SK-N-DZ (cell line): Measurements from ENCODE around the gene AADACL4. TPM values are rescaled to one million over a fixed set of nuclear protein-coding genes. Genes with fewer than 3 reads are reported as not detected.

ENCODE experiments used
- DNase-seq: peaks from one replicate; pipeline ENCODE4 v3.0.0-alpha.2; 2015; ENCODE audit warnings: low spot score
- polyA plus RNA-seq, 2 experiments: library from polyadenylated mRNA; depleted of rRNA; stranded (reverse); fragments of >200 nt; gene quantifications; 2 replicates each; pipeline ENCODE4 v1.2.3, GENCODE V29; 2014

Gene AADACL4
- polyA plus RNA-seq (2014; cell fraction: cytosol; rRNA removed), result not detected in 2 replicates
- not detected in 2 replicates for polyA plus RNA-seq (2014; cell fraction: nucleus; rRNA removed)

DNA sequence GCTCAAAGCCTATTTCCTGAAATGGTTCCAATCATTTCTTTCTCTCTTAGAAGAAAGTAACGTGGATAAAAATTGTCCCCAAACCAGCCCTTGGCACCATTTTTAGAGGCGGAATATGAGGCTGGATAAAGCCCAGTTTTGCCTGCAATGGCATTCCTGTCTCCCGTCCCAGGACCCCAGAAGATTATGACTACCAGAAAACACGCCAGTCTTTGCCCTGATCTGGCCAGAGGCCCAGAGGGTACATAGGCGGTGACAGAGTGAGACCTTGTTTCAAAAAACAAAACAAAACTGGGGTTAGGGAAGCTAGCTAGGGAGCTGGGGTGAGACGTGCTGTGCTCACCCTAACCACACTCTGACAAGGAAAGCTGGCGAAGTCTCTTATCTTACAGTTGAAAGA lies at the start of gene AADACL4:
Gene AADACL4 (plus strand): TSS at position 301 of the 400 bp plus-strand sequence. CDS start 462 bp downstream, outside the sequence.
- no peak for DNase-seq

DNA sequence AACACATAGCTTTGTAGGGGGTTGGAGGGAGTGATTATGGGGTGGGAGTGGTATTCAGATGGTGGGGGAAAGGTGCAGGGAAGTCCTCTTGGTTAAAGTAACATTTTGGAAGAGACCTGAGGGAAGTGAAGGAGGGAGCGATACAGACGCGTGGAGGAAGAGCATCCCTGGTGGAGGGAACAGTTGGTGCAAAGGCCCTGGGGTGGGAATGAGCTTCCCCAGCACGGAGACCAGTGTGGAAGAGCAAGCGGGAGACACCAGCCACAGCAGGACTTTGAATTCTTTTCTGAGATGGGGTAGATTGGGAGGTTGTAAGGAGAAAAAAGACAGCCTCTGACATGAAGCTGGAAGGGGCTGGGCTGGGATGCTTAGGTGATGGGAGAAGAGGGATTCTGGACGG lies 49.4 kb upstream of the AADACL4 start:
- no peak for DNase-seq

DNA sequence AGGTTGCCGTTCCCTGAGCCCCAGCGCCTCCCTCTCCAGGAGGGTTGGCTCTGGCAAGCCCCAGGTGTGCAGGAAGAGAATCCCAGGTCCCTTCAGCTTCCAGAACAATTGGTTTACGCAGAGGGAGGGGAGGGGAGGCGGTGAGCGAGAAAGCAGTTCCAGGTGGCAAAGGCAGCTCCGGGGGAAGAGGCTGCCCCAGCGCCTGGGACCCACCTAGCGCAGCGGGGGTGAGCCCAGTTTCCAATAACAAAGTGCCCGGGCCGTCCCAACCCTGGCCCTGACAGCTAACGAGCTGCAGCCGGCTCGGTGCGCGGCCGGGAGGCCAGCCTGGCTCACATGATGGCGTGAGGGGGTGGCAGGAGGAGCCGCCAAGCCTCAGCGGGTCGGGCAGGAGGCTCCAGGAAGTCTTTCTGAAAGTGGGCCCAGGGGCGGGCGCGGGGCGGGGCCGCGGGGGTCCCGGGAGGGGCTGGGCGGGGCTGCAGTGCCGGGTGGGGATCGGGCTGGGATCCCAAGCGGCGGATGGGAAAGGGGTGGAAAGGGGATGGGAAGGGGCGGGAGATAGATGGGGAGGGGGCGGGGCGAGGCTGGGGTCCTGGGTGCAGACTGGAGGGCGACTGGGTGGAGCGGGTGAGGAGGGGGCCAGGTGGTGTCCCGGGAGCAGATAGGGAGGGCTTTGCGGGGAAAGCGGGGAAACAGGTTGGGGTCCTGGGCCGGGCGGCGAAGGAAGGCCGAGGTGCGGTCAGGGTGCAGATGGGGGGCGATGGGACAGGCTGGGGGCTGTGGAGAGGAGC lies 48.7 kb upstream of the AADACL4 start:
- DNase-seq, result no peak

DNA sequence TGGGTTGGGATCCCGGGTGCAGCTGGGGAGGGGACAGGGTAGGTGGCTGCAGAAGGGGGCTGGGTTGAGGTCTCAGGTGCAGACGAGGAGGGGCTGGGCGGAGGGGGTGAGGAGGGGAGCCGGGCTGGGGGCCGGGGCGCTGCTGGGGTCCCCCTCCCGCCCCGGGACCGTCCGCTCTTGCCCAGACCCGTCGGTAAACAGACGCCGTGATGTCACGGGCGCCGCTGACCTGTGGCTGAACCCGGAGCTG lies 48.2 kb upstream of the AADACL4 start:
- DNase-seq, result no peak

DNA sequence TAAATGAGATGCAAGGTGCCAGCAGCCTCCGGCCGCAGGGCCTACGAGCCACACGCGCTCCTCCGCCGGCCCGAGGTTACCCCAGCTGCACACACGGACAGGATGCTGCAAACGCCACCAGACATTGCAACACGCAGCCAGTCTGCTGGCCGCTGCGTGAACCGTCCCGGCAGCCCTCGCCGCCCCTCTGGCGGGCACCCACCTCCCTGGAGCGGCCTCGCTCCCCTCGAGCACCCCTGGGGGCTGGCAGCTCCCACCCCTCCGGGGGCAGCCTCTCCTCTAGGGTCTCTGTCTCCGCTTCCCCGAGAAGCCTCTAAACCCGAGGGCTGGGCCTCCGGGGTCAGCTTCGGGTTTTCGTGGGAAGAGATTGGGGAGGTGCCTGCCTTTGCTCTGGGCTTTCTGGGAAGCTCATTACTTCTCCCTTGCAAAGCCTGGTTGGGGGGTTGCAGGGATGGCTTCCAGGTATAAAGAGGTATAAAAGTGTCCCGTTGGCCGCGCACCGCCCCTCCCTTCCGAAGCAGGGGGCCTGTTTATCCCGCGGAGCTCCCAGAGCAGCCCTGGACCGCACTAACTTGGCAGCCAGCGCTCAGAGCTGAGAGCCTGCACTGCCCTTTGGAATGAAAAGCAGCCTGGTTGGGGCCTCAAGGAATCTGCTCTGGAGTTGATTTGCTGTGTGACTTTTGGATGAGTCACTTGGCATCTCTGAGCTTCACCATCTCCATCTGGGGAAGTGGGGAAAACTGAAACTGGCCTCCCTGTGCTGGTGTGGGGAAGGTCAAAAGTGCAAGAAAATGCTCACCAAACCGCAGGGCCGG lies 47.7 kb upstream of the AADACL4 start:
- peak; percentile 38 for DNase-seq

DNA sequence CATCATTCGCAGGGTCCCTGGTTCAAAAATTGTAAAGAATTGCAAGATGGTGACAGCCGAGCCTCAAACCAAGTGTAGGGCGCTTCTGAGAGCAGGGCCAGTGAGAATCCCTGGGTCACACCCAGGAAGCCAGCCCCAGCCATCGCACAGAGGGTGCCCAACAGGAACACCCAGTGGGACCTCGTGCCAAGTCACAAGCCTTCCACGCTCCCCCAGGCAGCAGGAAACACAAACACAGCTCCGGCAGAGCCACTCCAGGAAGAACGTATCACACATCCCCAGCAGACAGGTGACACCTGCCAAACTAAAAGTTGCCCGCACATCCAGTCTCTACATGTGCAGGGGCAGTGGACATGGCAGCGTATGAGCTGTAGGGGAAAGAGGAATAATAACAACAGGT lies 46.1 kb upstream of the AADACL4 start:
- no peak for DNase-seq

DNA sequence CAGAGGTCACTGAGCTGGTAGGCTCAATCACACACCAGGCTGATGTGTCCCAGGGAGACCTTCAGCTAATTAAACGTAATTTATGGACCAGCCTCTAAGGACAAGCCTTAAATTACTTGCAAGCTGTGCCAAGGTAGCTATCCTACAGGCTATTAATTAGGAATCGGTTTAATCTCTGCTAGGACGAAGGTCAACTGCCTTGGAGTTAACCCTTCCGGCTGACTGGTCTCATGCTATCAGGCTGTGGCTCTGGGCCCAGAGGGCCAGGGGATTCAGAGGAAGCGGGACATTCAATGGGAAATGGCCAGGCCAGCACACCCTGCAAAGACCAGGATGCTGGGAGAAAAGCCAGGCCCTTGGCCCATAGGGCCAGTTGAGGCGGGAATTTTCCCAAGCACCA lies 44.9 kb upstream of the AADACL4 start:
- DNase-seq, result no peak

DNA sequence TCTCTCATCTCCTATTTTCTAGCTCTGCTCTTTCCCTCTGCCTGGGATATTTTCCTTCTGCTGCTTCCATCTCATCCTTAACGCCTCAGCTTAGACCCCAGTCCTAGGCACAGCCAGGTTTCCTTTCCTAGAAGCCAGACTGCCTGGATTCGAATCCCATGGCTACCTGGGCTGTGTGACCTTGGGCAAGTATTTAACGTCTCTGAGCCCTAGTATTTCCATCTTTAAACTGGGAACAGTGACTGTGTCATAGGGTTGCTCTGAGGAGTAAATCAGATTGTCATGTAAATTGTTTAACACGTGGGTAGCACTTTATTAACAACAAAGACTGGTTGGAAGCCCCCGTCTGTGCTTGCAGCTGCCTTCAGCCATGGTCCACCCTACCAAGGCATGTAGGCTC lies 44.2 kb upstream of the AADACL4 start:
- no peak for DNase-seq

DNA sequence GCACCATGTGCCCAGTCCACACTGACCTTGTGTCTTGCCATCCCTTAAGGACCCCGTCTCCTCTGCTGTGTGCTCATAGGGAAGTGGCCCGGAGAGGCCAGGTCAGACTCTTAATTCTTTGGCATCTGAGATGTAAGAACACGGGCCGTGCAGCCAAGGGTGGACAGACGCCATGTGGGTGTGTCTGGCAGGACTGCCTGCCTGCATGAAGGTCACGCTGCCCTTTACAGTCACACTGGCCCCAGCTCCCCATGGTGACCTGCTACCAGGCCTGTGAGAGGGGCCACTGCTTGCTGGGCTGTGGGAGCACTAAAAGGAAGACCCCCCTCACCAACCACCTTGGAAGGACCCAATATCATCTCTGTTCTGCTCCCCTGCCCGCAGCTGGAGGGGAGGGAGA lies 43.5 kb upstream of the AADACL4 start:
- no peak for DNase-seq

DNA sequence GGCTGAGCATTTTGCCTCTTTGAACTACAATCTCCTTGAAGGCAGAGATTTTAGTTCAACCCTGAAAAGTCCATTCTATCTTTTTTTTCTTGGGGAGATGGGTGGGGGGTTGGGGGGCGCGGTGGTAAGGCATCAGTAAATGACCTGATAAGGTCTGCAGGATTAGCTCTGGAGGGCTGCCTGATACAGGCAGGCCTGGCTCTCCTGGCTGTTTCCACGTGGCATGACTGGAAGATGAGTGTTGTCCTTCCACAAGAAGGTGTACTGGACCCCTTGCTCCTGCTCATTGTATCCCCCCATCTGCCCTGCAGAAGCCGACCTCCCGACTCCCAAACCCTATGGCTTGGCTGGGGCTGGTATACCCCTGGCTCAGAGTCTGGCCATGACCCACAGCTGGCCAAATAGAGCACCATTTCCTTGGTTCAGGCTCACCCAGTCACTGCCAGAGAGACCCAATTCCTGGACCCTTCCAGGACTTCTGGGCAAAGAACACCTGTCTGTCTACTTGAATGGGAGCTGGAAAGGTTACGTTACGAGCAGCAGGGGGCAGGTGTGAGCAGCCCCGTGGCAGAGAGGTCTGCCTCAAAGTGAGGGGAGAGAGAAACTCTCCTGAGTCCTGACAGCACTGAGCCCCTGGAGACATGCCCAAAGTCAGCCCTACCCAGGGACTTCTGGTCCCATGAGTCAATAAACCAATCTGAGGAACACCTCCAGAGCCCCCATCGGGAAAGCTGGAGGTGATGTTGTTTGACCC lies 42.8 kb upstream of the AADACL4 start:
- DNase-seq, result no peak

DNA sequence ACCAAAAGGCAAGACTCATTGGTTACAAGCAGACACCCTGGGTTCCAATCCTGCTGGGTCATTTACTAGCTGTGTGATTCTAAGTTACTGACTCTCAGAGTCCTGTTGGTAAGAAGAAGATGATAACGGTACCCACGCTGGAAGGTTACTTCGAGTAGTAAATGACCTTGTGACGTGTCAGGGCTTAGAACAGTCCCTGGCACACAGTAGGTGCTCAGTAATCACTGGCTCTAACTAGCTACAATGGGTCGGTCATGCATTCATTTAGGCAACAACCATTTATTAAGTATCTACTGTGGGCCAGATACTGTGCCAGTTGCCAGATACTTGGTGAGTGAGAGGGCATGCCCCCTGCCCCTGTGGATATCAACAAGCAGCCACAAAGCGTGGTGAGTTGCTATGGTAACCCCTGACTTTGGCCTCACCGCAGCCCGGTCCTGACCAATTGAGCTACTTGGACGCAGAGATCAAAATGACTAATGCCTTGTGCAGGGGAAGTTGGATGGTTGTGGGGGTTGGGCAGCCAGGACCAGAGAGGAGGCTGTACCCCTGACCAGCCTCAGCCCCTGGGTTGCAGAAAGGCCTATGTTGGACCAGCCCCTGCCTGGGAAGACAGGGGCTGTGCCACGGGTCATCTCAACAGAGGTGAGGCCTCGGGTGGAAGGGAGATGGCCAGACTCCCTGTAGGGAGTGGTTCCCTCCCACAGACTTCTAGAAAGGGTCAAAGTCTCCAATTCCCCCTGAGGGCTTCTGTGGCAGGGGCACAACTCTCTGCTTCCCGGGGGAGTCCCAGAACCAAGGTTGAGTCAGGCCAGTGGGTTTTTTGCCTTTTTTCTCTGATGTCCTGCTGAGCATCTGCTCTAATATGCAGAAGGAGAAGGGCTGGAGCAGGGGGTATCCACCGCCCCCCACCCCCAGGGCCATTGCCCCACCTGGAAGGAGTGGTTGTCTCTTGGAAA lies 41.9 kb upstream of the AADACL4 start:
- no peak for DNase-seq

DNA sequence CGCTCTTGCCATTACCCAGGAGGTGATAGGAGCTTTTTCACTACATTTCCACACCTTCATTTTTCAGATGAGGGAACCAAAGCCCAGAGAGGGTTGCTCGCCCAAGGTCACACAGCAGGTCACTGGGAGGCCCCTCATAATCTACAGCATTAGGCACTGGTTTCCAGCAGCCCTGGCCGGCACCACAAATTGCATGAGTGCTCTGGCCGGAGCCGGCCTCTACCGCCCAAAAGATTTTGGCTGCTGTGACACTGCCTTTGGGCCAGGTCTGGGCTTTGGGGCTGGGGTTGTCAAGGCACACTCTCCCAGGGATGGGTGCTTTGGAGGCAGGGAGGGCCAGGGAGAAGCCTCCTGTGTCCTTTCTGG lies 41.2 kb upstream of the AADACL4 start:
- DNase-seq, result no peak

DNA sequence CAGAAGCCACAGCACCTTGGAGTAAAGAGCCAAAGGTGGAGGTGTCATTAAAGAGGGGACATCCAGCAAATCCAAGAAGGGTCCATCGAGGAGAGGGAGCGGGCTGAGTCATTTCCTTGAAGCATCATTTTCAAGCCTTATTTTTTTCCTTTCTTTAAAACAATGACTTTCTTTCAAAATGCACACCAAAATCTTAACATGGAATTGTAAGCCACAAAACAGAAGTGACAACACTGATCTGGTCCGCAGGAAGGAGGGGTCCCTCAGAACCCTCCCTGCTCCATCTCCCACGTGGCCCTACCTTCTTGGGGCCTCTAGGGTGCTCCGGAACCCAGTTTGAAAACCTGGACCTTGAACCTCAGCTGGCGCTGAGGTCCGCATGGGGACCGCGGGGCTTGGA lies 40.7 kb upstream of the AADACL4 start:
- no peak for DNase-seq

DNA sequence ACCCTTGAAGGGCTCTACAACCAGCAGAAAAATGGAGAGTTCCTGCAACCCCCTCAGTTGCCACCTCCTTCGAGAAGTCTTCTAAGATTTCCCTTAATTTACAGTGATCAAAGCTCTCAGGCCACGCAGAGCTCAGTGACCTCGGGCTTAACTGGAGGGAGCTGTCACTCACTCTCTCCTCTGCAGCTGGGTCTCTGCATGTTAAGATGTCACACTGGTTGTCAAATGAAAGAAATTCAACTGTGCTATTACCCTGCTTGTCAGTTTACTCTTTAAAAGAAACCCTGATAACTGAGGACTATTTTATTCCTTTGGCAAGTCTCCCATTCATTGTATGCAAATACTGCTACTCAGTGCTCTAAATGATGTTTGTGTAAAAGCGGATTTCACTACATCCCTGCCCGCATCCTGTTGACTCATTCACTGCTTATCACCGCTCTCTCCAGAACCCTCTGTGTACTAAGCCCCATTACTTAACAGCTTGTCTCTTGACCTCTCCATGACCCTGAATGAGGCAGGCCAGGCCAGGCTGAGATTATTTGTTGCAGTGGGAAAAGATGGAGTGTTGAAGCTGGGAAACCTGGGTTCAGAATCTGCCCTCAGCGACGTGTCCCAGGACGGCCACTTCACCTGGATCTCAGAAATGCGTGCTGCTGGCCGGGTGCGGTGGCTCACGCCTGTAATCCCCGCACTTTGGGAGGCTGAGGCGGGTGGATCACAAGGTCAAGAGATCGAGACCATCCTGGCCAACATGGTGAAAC lies 39.6 kb upstream of the AADACL4 start:
- DNase-seq, result peak; percentile 34

DNA sequence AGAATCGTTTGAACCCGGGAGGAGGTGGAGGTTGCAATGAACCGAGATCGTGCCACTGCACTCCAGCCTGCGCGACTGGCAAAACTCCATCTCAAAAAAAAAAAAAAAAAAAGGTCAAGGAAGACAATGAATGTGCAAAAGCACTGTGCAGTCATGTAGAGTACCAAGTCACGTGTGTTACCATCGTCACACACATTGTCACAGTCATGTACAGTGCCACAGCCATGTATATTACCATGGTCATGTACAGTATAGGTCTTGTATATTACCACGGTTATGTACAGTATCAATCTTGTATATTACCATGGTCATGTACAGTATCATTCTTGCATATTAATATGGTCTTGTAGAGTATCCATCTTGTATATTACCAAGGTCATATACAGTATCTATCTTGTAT lies 38.9 kb upstream of the AADACL4 start:
- no peak for DNase-seq

DNA sequence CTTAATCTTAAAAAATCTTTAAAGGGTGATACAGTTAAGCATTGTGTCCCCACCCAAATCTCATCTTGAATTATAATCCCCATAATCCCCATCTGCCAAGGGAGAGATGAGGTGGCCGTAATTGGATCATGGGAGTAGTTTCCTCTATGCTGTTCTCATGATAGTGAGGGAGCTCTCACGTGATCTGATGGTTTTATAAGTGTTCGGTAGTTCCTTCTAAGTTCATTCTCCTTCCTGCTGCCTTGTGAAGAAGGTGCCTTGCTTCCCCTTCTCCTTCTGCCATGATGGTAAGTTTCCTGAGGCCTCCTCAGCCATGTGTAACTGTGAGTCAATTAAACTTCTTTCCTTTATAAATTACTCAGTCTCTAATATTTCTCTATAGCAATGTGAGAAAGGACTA lies 36.6 kb upstream of the AADACL4 start:
- no peak for DNase-seq

DNA sequence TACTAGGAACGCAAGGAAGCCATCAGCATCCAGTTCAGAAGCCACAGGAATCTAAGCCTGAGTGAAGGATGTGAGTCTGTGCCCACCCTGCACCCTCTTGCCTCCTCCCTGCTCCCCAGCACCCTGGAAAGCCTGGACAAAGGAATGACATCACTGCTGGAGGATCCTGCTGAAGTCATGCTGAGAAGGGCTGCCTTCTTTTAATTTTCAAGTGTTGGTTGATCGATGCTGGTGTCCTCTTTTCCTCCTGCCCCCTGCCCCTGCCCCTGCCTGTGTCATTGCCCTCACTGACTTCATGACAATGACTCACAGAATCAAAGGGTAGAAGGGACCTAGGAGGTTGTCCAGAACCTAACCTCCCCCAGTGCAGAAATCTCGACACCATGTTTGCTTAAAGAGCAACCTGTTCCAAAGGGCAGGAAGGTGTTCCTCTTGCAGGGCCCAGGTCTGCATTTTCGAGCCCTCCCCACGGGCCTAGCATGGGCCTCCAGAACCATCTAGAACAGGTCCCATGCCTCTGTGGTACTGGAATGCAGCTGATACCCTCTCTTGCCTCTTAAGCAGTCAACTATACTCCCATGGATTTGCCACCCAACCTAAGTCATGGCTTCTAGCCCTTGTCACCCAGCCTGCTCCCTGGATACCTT lies 35.5 kb upstream of the AADACL4 start:
- no peak for DNase-seq

DNA sequence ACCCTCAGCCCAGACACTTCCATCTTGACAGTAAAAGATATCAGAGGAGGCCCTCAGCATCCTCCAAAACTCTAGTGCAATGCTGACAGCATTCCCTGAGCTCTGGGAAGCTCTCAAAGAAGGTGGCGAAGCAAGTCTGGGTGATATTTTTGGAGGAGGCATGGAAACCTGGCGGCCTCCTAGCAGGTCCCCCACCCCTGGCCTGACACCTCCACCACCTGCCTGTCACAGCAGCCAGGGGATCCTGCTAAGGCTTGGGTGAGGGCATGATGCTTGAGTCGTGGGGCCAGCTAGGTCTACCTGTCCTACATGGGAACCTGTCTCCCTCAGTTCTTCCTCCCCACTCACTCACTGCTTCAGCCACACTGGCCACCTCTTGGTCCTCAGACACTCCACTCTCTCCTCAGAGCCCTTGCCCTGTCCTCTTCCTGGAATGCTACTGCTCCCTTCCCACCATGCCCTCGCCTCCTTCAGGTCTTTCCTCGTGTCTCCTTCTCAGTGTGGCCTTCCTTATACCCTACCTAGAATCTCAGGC lies 34.3 kb upstream of the AADACL4 start:
- DNase-seq, result no peak

DNA sequence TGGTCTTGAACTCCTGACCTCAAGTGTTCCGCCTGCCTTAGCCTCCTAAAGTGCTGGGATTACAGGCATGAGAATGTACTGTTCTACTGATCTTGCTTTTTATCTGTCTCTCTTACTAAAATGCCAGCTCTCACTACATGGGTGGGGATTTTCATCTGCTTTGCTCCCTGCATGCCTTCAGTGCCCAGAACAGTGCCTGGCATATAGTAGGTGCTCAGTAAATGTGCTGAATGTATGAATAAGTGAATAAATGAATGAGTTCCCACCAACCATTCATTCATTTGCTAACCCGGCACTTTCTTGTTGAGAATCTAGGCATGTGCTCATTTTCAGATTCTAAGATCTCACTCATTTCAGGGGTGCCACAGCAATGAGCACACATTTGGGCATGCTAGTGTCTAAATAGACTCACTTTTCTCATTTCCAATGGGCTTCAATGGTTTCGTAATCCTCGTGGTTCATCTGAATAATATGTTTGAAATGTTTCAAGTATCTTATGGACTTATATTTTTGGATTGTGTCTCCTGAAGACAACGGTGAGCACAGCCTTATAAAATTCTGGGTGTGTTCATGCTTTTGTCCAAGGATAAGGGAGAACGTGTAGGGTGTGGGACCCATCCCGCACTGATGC lies 33.5 kb upstream of the AADACL4 start:
- DNase-seq, result no peak
